Right atrium auricular region (tissue), 2 donors: Measurements from ENCODE around the gene PCNT. TPM values are rescaled to one million over a fixed set of nuclear protein-coding genes. Genes with fewer than 3 reads are reported as not detected.
"Not testable (repeated sequence)": the region's sequence is repeated elsewhere in the genome, so short reads cannot be mapped to it uniquely, and the experiment has no call there.

Experiments
- DNase-seq: peaks from one replicate; pipeline ENCODE4 v3.0.0-alpha.2; 2019; ENCODE audit warnings: low spot score
- H3K27ac ChIP-seq, 2 donors: fragments of 200-600 bp; sonication (generic); 1 replicate in 1 of 2; 2 replicates in 1 of 2; pipeline ENCODE4 v1.5.1; 2016 to 2019
- H3K27me3 ChIP-seq, 2 donors: fragments of 200-600 bp; sonication (generic); one replicate each; pipeline versions ENCODE4 v1.5.1 to v1.6.0; 2017 to 2019
- H3K36me3 ChIP-seq: fragments of 200-600 bp; sonication (generic); one replicate; pipeline ENCODE4 v1.5.1; 2016
- H3K4me1 ChIP-seq, 2 donors: fragments of 200-600 bp; sonication (generic); one replicate each; pipeline versions ENCODE4 v1.5.1 to v1.6.0; 2017 to 2019
- H3K4me3 ChIP-seq, 2 donors: fragments of 200-600 bp; sonication (generic); 1 replicate in 1 of 2; 2 replicates in 1 of 2; pipeline ENCODE4 v1.5.1; 2017 to 2019; ENCODE audit warnings: mild to moderate bottlenecking in 1 of 2, moderate library complexity in 1 of 2
- H3K9me3 ChIP-seq, 2 donors: fragments of 200-600 bp; sonication (generic); one replicate each; pipeline ENCODE4 v1.5.1; 2019
- total RNA-seq, 2 donors: library from RNA; depleted of rRNA; stranded (reverse); fragments of >200 nt; gene quantifications; one replicate each; pipeline ENCODE4 v1.1.0, GENCODE V29; 2016
- TF ChIP-seq, protein P1 (sequence below), 2 donors: fragments of 200-600 bp; sonication (generic); IDR thresholded peaks; one replicate each; pipeline ENCODE4 v1.5.1; 2019; ENCODE audit warnings: antibody characterized with exemption in 2 of 2

The PCNT gene
- total RNA-seq, 2 donors from 2014 or later: 31.7 to 40.3 TPM

DNA sequence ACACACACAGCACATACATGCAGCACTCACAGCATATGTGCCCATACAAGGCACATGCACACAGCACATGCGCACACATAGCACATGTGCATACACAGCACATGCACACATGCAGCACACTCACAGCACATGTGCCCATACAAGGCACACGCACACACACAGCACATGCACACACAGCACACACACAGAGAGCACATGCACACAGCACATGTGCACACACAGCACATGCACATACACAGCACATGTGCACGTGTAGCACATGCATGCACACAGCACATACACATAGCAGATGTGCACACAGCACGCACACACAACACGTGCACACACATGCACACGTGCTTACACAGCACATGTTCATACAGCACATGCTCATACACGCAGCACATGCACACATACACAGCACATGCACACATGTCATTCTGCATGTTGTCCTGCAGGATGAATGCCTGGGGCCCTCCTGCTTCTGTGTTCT is 48.1 kb downstream of the PCNT start:
- H3K27ac ChIP-seq: no peak overlapping the region

DNA sequence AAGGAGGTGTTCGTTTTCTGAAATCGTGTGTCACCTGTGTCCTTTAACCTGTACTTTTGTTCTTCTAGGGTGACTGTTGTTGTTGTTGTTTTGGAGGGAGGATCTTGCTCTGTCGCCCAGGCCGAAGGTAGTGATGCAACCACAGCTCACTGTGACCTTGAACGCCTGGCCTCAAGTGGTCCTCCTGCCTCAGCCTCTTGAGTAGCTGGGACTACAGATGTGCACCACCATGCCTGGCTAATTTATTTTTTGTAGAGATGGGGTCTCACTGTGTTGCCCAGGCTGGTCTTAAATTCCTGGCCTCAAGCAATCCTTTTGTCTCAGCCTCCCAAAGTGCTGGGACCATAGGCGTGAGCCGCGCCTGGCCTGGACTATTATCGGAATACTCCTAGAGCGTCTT is 49.0 kb downstream of the PCNT start:
- not testable (repeated sequence) for H3K36me3 ChIP-seq, H3K27me3 ChIP-seq, DNase-seq, H3K9me3 ChIP-seq, H3K4me3 ChIP-seq
- H3K4me1 ChIP-seq: peaks cover 0 to 20% of the 10 kb centered on the region in 2 donors
- peak overlapping the region in 1 of 2 donors; percentile 82 for H3K27ac ChIP-seq

More for the DNA sequence above, 48.1 kb downstream of the PCNT start:
- DNase-seq: no peak
- H3K4me3 ChIP-seq: no peak overlapping the region
- H3K9me3 ChIP-seq: no peaks in the 10 kb centered on the region
- TF ChIP-seq, protein P1, sequence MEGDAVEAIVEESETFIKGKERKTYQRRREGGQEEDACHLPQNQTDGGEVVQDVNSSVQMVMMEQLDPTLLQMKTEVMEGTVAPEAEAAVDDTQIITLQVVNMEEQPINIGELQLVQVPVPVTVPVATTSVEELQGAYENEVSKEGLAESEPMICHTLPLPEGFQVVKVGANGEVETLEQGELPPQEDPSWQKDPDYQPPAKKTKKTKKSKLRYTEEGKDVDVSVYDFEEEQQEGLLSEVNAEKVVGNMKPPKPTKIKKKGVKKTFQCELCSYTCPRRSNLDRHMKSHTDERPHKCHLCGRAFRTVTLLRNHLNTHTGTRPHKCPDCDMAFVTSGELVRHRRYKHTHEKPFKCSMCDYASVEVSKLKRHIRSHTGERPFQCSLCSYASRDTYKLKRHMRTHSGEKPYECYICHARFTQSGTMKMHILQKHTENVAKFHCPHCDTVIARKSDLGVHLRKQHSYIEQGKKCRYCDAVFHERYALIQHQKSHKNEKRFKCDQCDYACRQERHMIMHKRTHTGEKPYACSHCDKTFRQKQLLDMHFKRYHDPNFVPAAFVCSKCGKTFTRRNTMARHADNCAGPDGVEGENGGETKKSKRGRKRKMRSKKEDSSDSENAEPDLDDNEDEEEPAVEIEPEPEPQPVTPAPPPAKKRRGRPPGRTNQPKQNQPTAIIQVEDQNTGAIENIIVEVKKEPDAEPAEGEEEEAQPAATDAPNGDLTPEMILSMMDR (IDR thresholded peaks at IDR 0.05): no peak
- H3K36me3 ChIP-seq: peaks cover under 1% of the 10 kb centered on the region
- H3K4me1 ChIP-seq: peaks cover 0 to 18% of the 10 kb centered on the region in 2 donors
- no peaks in the 10 kb centered on the region for H3K27me3 ChIP-seq

DNA sequence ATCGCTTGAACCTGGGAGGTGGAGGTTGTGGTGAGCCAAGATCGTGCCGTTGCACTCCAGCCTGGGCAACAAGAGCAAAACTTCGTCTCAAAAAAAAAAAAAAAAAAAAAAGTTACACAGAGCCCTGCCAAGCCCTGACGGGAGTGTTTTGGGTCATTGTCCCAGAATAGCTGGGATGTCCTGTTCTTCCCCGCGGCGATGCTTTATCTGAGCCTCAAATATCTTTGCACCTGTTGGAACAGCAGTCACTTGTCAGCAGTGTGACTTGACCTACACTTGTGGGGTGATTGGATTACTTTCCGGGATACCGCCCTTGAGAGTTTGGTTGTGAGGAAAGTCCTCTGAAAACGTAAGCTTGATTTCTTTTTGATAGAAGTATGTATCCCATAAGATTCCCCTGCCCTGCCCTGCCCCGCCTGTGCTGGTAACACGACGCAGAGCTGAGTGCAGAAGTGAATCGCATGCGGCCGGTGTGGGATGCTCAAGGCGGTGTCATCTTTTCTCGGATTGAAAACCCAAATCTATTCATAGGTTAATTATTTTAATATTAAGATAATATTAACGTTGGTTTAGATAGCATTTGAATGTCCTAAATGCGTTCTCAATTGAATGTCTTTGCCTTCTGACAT is 50.9 kb downstream of the PCNT start:
- Histone ChIP-seq H3K4me1 (peaks cover 0 to 13% of the 10 kb centered on the region in 2 donors), H3K36me3 (no peaks in the 10 kb centered on the region), H3K27me3 (no peaks in the 10 kb centered on the region), H3K9me3 (no peaks in the 10 kb centered on the region), H3K27ac (peak overlapping the region; percentile 82 to 90), H3K4me3 (peak overlapping the region; percentile 24 to 25)
- TF ChIP-seq, protein P1 (IDR thresholded peaks at IDR 0.05): no peak
- peak; percentile 63 for DNase-seq

DNA sequence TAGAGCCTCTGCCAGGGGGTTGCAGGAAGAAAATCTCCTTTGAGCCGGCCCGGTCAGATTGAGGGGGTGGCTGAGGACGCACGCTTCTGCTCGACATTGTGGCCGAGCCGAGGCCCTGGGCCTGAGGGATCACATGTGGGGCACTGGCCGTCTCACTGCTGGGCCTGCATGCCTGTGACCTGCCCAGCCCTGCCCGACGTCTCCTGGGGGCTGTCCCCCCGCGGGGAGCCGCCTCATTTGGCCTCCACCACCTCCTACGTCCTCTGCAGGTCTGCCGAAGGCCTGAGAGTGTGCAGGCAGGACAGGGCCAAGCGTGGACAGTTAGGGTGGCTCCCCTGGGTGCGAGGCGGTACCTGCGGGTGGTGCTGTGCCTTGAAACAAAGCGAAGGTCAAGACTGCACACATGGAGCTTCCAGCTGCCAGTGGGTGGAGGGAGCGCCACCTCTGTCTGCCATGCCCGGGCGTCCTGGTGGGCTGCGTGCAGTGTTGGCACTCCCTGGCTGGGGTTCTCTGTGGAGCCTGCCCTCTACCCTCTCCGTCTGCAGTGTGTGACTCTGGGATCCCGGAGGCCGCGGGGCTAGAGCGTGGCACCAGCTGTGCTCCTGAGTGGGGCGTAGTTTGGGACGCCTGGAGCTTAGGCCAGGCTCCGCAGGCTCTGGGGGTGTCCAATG is 51.7 kb downstream of the PCNT start:
- Histone ChIP-seq H3K9me3 (no peaks in the 10 kb centered on the region), H3K27ac (peak overlapping the region; percentile 82 to 90), H3K27me3 (no peaks in the 10 kb centered on the region), H3K4me1 (peaks cover 0 to 13% of the 10 kb centered on the region in 2 donors), H3K36me3 (no peaks in the 10 kb centered on the region), H3K4me3 (peak overlapping the region; percentile 24 to 25)
- DNase-seq: no peak
- TF ChIP-seq, protein P1 (IDR thresholded peaks at IDR 0.05): no peak

DNA sequence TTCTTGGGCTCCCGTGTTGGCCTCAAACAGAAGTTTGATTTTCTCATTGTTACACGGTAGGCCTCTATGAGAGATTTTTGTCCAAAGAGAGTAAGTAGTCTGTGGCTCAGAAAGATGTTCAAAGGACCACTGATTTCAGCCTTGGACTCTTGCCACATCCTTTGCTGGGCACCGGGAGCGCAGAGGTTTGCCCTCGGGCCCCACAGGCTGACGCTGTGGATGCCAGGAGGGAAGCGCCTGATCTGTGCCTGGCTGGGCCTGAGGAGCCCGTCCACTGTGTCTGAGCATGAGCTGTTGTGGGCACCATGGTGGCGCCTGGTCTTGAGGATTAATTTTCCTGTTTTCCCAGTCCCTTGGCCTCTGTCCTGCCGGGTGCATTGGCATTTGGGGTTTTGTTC is 52.3 kb downstream of the PCNT start:
- H3K27me3 ChIP-seq: no peaks in the 10 kb centered on the region
- H3K9me3 ChIP-seq: no peaks in the 10 kb centered on the region
- peaks cover 0 to 13% of the 10 kb centered on the region in 2 donors for H3K4me1 ChIP-seq
- no peaks in the 10 kb centered on the region for H3K36me3 ChIP-seq
- DNase-seq: no peak
- TF ChIP-seq, protein P1 (IDR thresholded peaks at IDR 0.05): no peak
- peak overlapping the region; percentile 82 to 90 for H3K27ac ChIP-seq
- no peak overlapping the region for H3K4me3 ChIP-seq

DNA sequence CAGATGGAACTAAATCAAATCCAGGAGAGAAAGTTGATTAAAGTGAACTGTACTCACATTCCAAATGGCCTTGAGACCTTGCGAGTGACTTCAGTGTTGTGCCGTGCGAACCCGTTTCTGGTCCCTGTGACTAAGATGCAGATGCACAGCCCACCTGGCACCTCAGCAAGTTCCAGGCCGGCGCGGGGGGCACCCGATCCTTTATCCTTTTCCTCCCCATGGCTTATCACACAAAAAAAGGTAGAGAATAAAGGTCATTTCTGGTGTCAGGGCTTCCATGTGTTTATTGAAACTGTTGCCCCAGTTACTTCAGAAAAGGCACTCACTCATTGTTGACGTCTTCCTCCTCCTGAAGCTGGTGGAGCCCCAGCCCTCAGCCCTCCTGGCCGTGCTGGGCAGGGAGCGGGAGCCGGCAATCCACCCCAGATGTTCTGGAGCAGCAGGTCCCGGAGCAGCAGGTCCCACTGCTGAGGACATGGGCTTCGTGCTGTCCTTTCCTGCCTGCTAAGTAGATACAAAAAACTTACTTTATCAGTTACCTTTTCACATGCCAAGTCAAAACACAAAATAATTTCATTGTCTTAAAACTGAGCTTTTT is 53.0 kb downstream of the PCNT start:
- H3K27me3 ChIP-seq: no peaks in the 10 kb centered on the region
- TF ChIP-seq, protein P1 (IDR thresholded peaks at IDR 0.05): no peak
- no peaks in the 10 kb centered on the region for H3K9me3 ChIP-seq
- no peak for DNase-seq
- peaks cover 0 to 13% of the 10 kb centered on the region in 2 donors for H3K4me1 ChIP-seq
- peak overlapping the region; percentile 82 to 90 for H3K27ac ChIP-seq
- H3K4me3 ChIP-seq: no peak overlapping the region
- peaks cover 6% of the 10 kb centered on the region for H3K36me3 ChIP-seq
